Femur (tissue), 1 donor: Measurements from ENCODE around the gene BTAF1.

Source experiments
- DNase-seq: peaks from one replicate; pipeline ENCODE4 v3.0.0-alpha.2; 2017

The BTAF1 gene

GRCh38 chr10:92054807-92055206 lies 131.2 kb downstream of the BTAF1 start:
- DNase-seq = no peak

DNA sequence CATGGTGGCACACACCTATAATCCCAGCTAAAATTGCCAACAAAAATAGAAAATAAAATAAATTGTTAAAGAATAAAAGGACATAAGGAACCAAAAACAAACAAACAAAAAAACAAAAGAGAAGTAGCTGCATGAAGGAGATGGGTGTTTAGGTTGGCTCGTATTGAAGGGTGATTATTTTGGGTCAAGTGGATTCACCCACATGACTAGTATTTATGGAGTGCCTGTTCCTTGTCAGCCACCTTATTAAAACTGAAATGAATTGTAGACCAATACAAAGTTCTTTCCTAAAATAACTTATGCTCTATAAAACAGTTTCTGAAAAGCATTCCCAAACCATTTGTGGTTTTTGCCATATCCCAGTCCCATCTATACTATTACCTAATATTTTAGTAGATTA lies 138.7 kb downstream of the BTAF1 start:
- DNase-seq = no peak

DNA sequence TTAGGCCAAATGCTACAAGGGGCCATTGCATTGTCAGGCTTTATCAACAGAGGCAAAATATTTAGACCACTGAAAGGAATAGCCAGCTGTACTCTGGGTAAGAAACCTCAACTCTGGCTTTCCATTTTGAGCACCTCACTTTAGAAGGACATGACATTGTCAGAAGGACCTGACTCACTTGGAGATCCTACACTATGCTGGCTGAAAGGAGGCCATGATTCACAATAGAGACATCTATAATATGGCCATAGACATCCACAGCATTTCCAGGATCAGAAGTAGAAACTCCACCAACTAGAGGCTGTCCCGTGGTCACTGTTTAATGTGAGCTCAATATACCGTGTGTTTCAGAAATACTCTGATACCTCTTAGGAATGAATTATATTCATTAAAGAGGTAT lies 140.9 kb downstream of the BTAF1 start:
- no peak for DNase-seq

- DNase-seq = no peak
Observed at GRCh38 chr10:92066386-92066785, 142.8 kb downstream of the BTAF1 start.

GRCh38 chr10:92068900-92069299 lies 145.3 kb downstream of the BTAF1 start:
- no peak for DNase-seq

GRCh38 chr10:92074126-92074887 lies 150.7 kb downstream of the BTAF1 start:
- no peak for DNase-seq

DNA sequence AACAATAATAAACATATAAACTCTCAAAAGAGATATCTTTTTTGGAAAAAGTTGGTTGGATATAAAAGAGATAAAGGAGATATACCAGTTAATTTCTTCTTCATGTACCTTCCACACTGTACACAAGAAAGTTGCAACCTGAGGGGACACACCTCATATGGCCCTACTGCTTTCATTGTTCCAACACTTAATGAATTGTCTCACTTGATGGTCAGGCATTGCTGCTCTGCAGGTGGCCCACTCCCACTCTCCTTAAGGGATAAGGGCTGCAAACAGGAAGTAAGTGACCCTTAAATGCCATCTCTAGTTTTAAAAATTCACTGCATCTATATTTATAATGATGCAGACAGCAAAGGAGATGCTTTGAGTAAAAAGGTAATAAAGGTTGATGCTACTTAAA lies 152.3 kb downstream of the BTAF1 start:
- no peak for DNase-seq

DNA sequence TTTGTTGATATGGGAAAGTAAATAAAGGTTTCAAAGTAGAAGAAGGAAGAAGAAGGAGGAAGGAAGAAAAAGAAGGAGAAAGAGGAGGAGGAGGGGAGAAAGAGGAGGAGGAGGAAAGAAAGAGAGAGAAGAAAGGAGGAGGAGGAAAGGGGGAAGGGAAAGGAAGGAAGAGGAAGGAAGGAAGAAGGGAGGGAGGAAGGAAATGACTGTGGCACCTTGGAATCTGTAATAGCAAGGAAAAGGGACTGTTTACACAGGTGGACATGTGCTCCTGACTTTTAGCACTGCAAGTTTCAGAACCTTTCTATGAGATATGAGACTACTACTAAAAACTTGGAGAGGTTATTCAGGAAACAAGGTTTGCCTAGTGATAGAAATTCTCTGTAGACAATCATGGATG lies 153.2 kb downstream of the BTAF1 start:
- DNase-seq = no peak

DNA sequence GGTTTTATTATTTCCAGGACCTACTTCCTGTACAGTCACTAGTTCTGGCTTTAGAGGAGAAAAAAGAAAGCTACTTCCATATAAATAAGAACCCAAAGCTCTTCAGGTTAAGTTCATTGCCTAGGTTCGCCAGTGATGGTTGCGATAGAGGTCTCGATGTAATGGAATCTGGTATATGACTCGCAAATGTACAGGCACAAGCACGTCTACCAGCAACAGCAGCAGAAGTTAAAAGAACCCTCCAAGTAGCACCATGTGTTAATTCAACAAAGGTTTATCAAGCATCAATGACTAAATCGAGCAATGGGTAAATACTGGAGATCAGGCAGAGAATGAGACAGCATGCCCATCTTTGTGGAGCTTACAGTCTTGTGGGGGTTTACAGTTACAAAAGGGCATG lies 155.4 kb downstream of the BTAF1 start:
- no peak for DNase-seq
